H1 (cell line): ENCODE measurements around the gene VIPAS39. TPM values are rescaled to one million over a fixed set of nuclear protein-coding genes. Genes with fewer than 3 reads are reported as not detected.

ENCODE experiments used
- CTCF ChIA-PET: fragments of 300-600 bp; sonication (Branson Sonifier 250); formaldehyde crosslinking; loops from one replicate; lab custom pipeline; 2021; ENCODE audit not compliant: partially characterized antibody; lab: Charles Lee
- POLR2A ChIA-PET: fragments of 300-600 bp; sonication (Branson Sonifier 250); formaldehyde crosslinking; loops from one replicate; lab custom pipeline; 2021; ENCODE audit warnings: inconsistent platforms; ENCODE audit not compliant: partially characterized antibody; lab: Charles Lee
- DNase-seq, 2 experiments: peaks; one replicate each; pipeline versions ENCODE4 v3.0.0 to v3.0.0-alpha.2; 2010 to 2022; ENCODE audit warnings: low spot score in 2 of 2, low read depth in 1 of 2, mixed read lengths in 1 of 2
- FAIRE-seq: peaks from 2 replicates; lab custom pipeline; 2011; peaks lifted over from hg19 to GRCh38; lab: Jason Lieb, UNC
- H2AFZ ChIP-seq: 2 replicates; pipeline ENCODE4 v1.8.1; 2012; ENCODE audit warnings: low read length, inconsistent platforms
- H2AK5ac ChIP-seq: 2 replicates; pipeline ENCODE4 v1.6.1; 2013; ENCODE audit warnings: low read depth, low read length
- H2BK120ac ChIP-seq: replicated peaks from 2 replicates; pipeline ENCODE3; 2013; ENCODE audit warnings: low read depth, low read length, inconsistent platforms
- H2BK12ac ChIP-seq: 2 replicates; pipeline ENCODE4 v1.6.1; 2013; ENCODE audit warnings: low read depth, low read length
- H2BK15ac ChIP-seq: 2 replicates; pipeline ENCODE4 v1.6.1; 2013; ENCODE audit warnings: low read length
- H2BK20ac ChIP-seq: 2 replicates; pipeline ENCODE4 v1.6.1; 2013; ENCODE audit warnings: low read length
- H2BK5ac ChIP-seq: 2 replicates; pipeline ENCODE4 v1.6.1; 2013; ENCODE audit warnings: low read depth, low read length
- H3K14ac ChIP-seq: 2 replicates; pipeline ENCODE4 v1.6.1; 2013; ENCODE audit warnings: inconsistent platforms; ENCODE audit not compliant: insufficient read length
- H3K18ac ChIP-seq: 2 replicates; pipeline ENCODE4 v1.6.1; 2013; ENCODE audit warnings: low read length; ENCODE audit errors: extremely low read depth
- H3K23ac ChIP-seq: 2 replicates; pipeline ENCODE4 v1.6.1; 2013; ENCODE audit warnings: inconsistent platforms; ENCODE audit not compliant: insufficient read length
- H3K23me2 ChIP-seq: 2 replicates; pipeline ENCODE4 v1.6.1; 2013; ENCODE audit warnings: low read depth, low read length
- H3K27ac ChIP-seq: 2 replicates; pipeline ENCODE4 v1.6.1; 2011; ENCODE audit warnings: low read depth, low read length, inconsistent platforms
- H3K27me3 ChIP-seq, 4 experiments: replicated peaks in 1 of 4; 1 replicate in 1 of 4; 2 replicates in 3 of 4; pipeline versions ENCODE4 v1.6.1 to v1.8.1; 2011 to 2013; ENCODE audit warnings: low read length in 3 of 4, mild to moderate bottlenecking in 3 of 4, inconsistent platforms in 2 of 4, mixed read lengths in 2 of 4, moderate library complexity in 1 of 4; ENCODE audit not compliant: control insufficient read depth in 3 of 4, insufficient read depth in 3 of 4; ENCODE audit errors: extremely low read depth in 1 of 4
- H3K36me3 ChIP-seq, 4 experiments: 2 replicates each; pipeline versions ENCODE4 v1.6.1 to v1.8.1; 2011 to 2013; ENCODE audit warnings: mild to moderate bottlenecking in 4 of 4, low read length in 3 of 4, moderate library complexity in 2 of 4, control low read depth in 1 of 4, inconsistent platforms in 1 of 4; ENCODE audit not compliant: insufficient read depth in 4 of 4, control insufficient read depth in 2 of 4
- H3K4ac ChIP-seq: replicated peaks from 2 replicates; pipeline ENCODE3; 2013; ENCODE audit warnings: low read length, low read depth, mixed read lengths, inconsistent platforms; ENCODE audit not compliant: insufficient read length
- H3K4me1 ChIP-seq, 4 experiments: replicated peaks in 1 of 4; 1 replicate in 1 of 4; 2 replicates in 3 of 4; pipeline versions ENCODE4 v1.6.1 to v1.8.1; 2011 to 2013; ENCODE audit warnings: low read length in 3 of 4, inconsistent platforms in 2 of 4, mixed read lengths in 1 of 4; ENCODE audit not compliant: insufficient read depth in 4 of 4, control insufficient read depth in 3 of 4
- H3K4me2 ChIP-seq, 2 experiments: 2 replicates each; pipeline versions ENCODE4 v1.6.1 to v1.8.1; 2011 to 2013; ENCODE audit warnings: low read depth in 2 of 2, low read length in 2 of 2, control low read depth in 1 of 2, inconsistent platforms in 1 of 2, mild to moderate bottlenecking in 1 of 2; ENCODE audit not compliant: insufficient read depth in 1 of 2
- H3K4me3 ChIP-seq, 4 experiments: fragments of 200-600, 300-600 bp in 1 of 4; sonication (generic), shearing (Covaris generic), sonication (Bioruptor Twin) in 1 of 4; 2 replicates each; pipeline versions ENCODE4 v1.5.1 to v1.8.1; 2011 to 2016; ENCODE audit warnings: low read length in 4 of 4, low read depth in 3 of 4, control low read depth in 2 of 4, inconsistent platforms in 2 of 4, mild to moderate bottlenecking in 2 of 4, mixed read lengths in 1 of 4, moderate library complexity in 1 of 4; ENCODE audit not compliant: insufficient read depth in 2 of 4; ENCODE audit errors: extremely low read depth in 1 of 4
- H3K56ac ChIP-seq: replicated peaks from 2 replicates; pipeline ENCODE3; 2013; ENCODE audit warnings: low read depth, mild to moderate bottlenecking, mixed read lengths, low read length, inconsistent platforms; ENCODE audit not compliant: insufficient read length
- H3K79me1 ChIP-seq: 2 replicates; pipeline ENCODE4 v1.6.1; 2013; ENCODE audit warnings: low read depth, low read length, control low read depth
- H3K79me2 ChIP-seq, 2 experiments: 2 replicates each; pipeline versions ENCODE4 v1.6.1 to v1.8.1; 2012 to 2013; ENCODE audit warnings: low read length in 2 of 2, mild to moderate bottlenecking in 2 of 2, inconsistent platforms in 1 of 2; ENCODE audit not compliant: insufficient read depth in 2 of 2, control insufficient read depth in 1 of 2
- H3K9ac ChIP-seq, 4 experiments: replicated peaks in 1 of 4; 1 replicate in 1 of 4; 2 replicates in 3 of 4; pipeline versions ENCODE4 v1.6.1 to v1.8.1; 2011 to 2013; ENCODE audit warnings: low read depth in 3 of 4, low read length in 3 of 4, control low read depth in 2 of 4, mild to moderate bottlenecking in 2 of 4, moderate library complexity in 2 of 4, inconsistent platforms in 1 of 4; ENCODE audit errors: extremely low read depth in 1 of 4
- H3K9me3 ChIP-seq, 2 experiments: 2 replicates each; pipeline versions ENCODE4 v1.6.1 to v1.8.1; 2012 to 2013; ENCODE audit warnings: mild to moderate bottlenecking in 2 of 2, moderate library complexity in 2 of 2, control low read depth in 1 of 2, inconsistent platforms in 1 of 2, low read depth in 1 of 2, low read length in 1 of 2, mixed read lengths in 1 of 2; ENCODE audit not compliant: insufficient read depth in 2 of 2
- H4K20me1 ChIP-seq, 2 experiments: replicated peaks in 1 of 2; 2 replicates each; pipeline versions ENCODE3 to v1.8.1; 2011 to 2013; ENCODE audit warnings: inconsistent platforms in 2 of 2, low read length in 2 of 2, mild to moderate bottlenecking in 1 of 2; ENCODE audit not compliant: insufficient read depth in 2 of 2, control insufficient read depth in 1 of 2
- H4K5ac ChIP-seq: 2 replicates; pipeline ENCODE4 v1.6.1; 2013; ENCODE audit warnings: low read length, low read depth, mixed read lengths, inconsistent platforms; ENCODE audit not compliant: insufficient read length
- H4K8ac ChIP-seq: 2 replicates; pipeline ENCODE4 v1.8.0; 2013; ENCODE audit warnings: mild to moderate bottlenecking, moderate library complexity, low read length, inconsistent platforms; ENCODE audit not compliant: insufficient read depth; ENCODE audit errors: extremely low read depth
- H4K91ac ChIP-seq: replicated peaks from 2 replicates; pipeline ENCODE3; 2013; ENCODE audit warnings: low read length, mixed read lengths, inconsistent platforms; ENCODE audit not compliant: insufficient read length
- BACH1 ChIP-seq: IDR thresholded peaks from 2 replicates; pipeline ENCODE4 v1.6.1; 2012; ENCODE audit warnings: low read length, improper control_type of control experiment
- CBX8 ChIP-seq: fragments of 300-800, 300-1000 bp; sonication (generic); IDR thresholded peaks from 2 replicates; pipeline ENCODE4 v1.7.1; 2016; ENCODE audit warnings: low read depth, low read length, borderline replicate concordance
- CHD2 ChIP-seq: IDR thresholded peaks from 2 replicates; pipeline ENCODE4 v1.6.1; 2012; ENCODE audit warnings: low read length, improper control_type of control experiment
- CREB1 ChIP-seq: IDR thresholded peaks from 2 replicates; pipeline ENCODE4 v1.6.1; 2012; ENCODE audit warnings: inconsistent platforms
- HDAC2 ChIP-seq, 2 experiments: fragments of 300-600 bp in 1 of 2; sonication (generic) in 1 of 2; IDR thresholded peaks; 2 replicates each; pipeline ENCODE4 v1.6.1; 2011 to 2012; ENCODE audit warnings: low read depth in 2 of 2, low read length in 2 of 2, mild to moderate bottlenecking in 2 of 2, moderate library complexity in 2 of 2, borderline replicate concordance in 1 of 2, inconsistent platforms in 1 of 2
- KDM5A ChIP-seq: fragments of 200-600 bp; IDR thresholded peaks from 2 replicates; pipeline ENCODE4 v1.7.1; 2012; ENCODE audit warnings: mild to moderate bottlenecking, low read length, inconsistent platforms, mixed read lengths
- POLR2AphosphoS5 ChIP-seq: IDR thresholded peaks from 2 replicates; pipeline ENCODE4 v1.6.1; 2011; ENCODE audit warnings: low read depth, low read length
- RBBP5 ChIP-seq: IDR thresholded peaks from 2 replicates; pipeline ENCODE4 v1.7.1; 2012; ENCODE audit warnings: low read depth, mild to moderate bottlenecking, inconsistent platforms, low read length, moderate library complexity, borderline replicate concordance
- RNF2 ChIP-seq: fragments of 200-900, 300-1000 bp; sonication (generic); IDR thresholded peaks from 2 replicates; pipeline ENCODE4 v1.7.1; 2016; ENCODE audit warnings: borderline replicate concordance, low read depth, mild to moderate bottlenecking, antibody characterized with exemption, low read length; ENCODE audit not compliant: poor library complexity, severe bottlenecking; ENCODE audit errors: missing control alignments
- SIN3A ChIP-seq, 2 experiments: IDR thresholded peaks in 1 of 2; conservative IDR thresholded peaks in 1 of 2; 2 replicates each; pipeline ENCODE4 v1.6.1; 2011 to 2012; ENCODE audit warnings: low read length in 2 of 2, improper control_type of control experiment in 1 of 2, low read depth in 1 of 2, mild to moderate bottlenecking in 1 of 2
- SIRT6 ChIP-seq: IDR thresholded peaks from one replicate; pipeline ENCODE4 v1.7.1; 2012; ENCODE audit warnings: low read length, inconsistent platforms
- SP1 ChIP-seq: IDR thresholded peaks from 2 replicates; pipeline ENCODE4 v1.6.1; 2011; ENCODE audit warnings: low read depth, low read length
- SP4 ChIP-seq: IDR thresholded peaks from 2 replicates; pipeline ENCODE4 v1.6.1; 2012; ENCODE audit warnings: low read length, inconsistent platforms
- SRF ChIP-seq: IDR thresholded peaks from 2 replicates; pipeline ENCODE4 v1.6.1; 2011; ENCODE audit warnings: mild to moderate bottlenecking, low read depth, low read length, moderate library complexity
- SUZ12 ChIP-seq: fragments of 200-600 bp; sonication (generic); IDR thresholded peaks from 2 replicates; pipeline ENCODE4 v1.6.1; 2012; ENCODE audit warnings: mild to moderate bottlenecking, inconsistent platforms, low read length, moderate library complexity, mixed read lengths
- whole genome bisulfite sequencing, 2 experiments: shearing (Covaris generic) in 1 of 2; methylation state at CpG; one replicate each; pipeline versions ENCODE4 v1.1.6 to v1.1.7; 2013 to 2015; ENCODE audit warnings: low lambda C conversion rate in 2 of 2, mixed read lengths in 2 of 2, inconsistent platforms in 1 of 2, low coverage in 1 of 2, missing lambda C conversion rate in 1 of 2; ENCODE audit not compliant: insufficient replicate concordance in 2 of 2, insufficient coverage in 1 of 2, insufficient read length in 1 of 2; ENCODE audit errors: extremely low coverage in 1 of 2, missing lambda C conversion rate in 1 of 2; 5-methylcytosine and 5-hydroxymethylcytosine counted together
- polyA plus RNA-seq, 7 experiments: library from polyadenylated mRNA; depleted of rRNA in 3 of 7; stranded (reverse) in 5 of 7; unstranded in 2 of 7; fragments of >200 nt in 5 of 7; fragments of 200-250 nt in 2 of 7; gene quantifications; 1 replicate in 5 of 7; 2 replicates in 1 of 7; 4 replicates in 1 of 7; pipeline versions ENCODE4 v1.2.1 to v1.2.3, GENCODE V29; 2011 to 2013; ENCODE audit warnings: missing spikeins in 2 of 7, mixed read lengths in 2 of 7
- total RNA-seq: library from RNA; stranded (reverse); fragmentation: NEBNext Ultra II Directional; extraction: Animal tissue kit (Norgen Biotek cat#: 25700); gene quantifications from 2 replicates; pipeline ENCODE4 v1.2.1, GENCODE V29; 2021

VIPAS39 gene
- total and polyA plus RNA-seq, 2 of the 8 experiments (the other 6 are each of a cell fraction or from before 2014, with no cell fraction given), result 19.6 to 20.6 TPM

- Histone ChIP-seq H3K9ac (no peak overlapping the region), H3K4me3 (no peak overlapping the region), H3K18ac (no peak overlapping the region), H3K36me3 (no peaks in the 10 kb centered on the region), H2BK12ac (no peak overlapping the region), H3K79me1 (no peaks in the 10 kb centered on the region), H2BK15ac (no peak overlapping the region), H3K56ac (no peak overlapping the region), H2BK120ac (no peak overlapping the region), H3K9me3 (no peaks in the 10 kb centered on the region), H4K20me1 (no peaks in the 10 kb centered on the region), H2AK5ac (no peak overlapping the region), H3K23me2 (no peaks in the 10 kb centered on the region), H4K8ac (no peak overlapping the region), H3K79me2 (no peaks in the 10 kb centered on the region), H3K23ac (no peak overlapping the region), H3K14ac (no peak overlapping the region), H4K5ac (no peak overlapping the region), H2BK5ac (no peak overlapping the region), H3K4me2 (no peak overlapping the region), H3K4me1 (no peaks in the 10 kb centered on the region), H3K4ac (no peak overlapping the region), H4K91ac (no peak overlapping the region), H2BK20ac (no peak overlapping the region), H3K27ac (no peak overlapping the region), H2AFZ (no peak overlapping the region), H3K27me3 (no peaks in the 10 kb centered on the region)
- 100% methylated on average over 1 of the region's 1 CpG; no CpG with 5 or more reads in 1 of the 2 experiments for WGBS, 2 experiments
- FAIRE-seq, result no peak
- CTCF ChIA-PET, result interaction anchor here (0.6 to 3.5 kb wide), 7 partner anchors 9 to 132 kb away, joined by 3 to 14 read pairs (median 5); no protein-coding TSS in a partner anchor
- DNase-seq, result no peak
- POLR2A ChIA-PET, result interaction anchor here (0.9 kb wide), 1 partner anchor 45 kb away, joined by 3 read pairs; no protein-coding TSS in a partner anchor
- no peak for TF ChIP-seq SIN3A (conservative IDR thresholded peaks at IDR 0.05 in 1 of 2, IDR thresholded peaks at IDR 0.05 in 1 of 2; ENCODE audit: low read depth in 1 of 2, low read length in 2 of 2)
- TF ChIP-seq KDM5A, result no peak
- no peak for TF ChIP-seq SP1
- no peak for TF ChIP-seq SP4
- no peak for TF ChIP-seq CHD2
- no peak for TF ChIP-seq CBX8
- no peak for TF ChIP-seq SUZ12
- no peak for TF ChIP-seq BACH1
- no peak for TF ChIP-seq RBBP5
- no peak for TF ChIP-seq CREB1
- no peak for TF ChIP-seq HDAC2 (IDR thresholded peaks at IDR 0.05; ENCODE audit: borderline replicate concordance in 1 of 2, low read depth in 2 of 2, low read length in 2 of 2)
- TF ChIP-seq SRF, result no peak
- no peak for TF ChIP-seq SIRT6
- no peak for TF ChIP-seq POLR2AphosphoS5
- no peak for TF ChIP-seq RNF2
These were observed 21.4 kb upstream of the VIPAS39 start for GRCh38 chr14:77478796-77479195.
